Common myeloid progenitor, CD34-positive (primary cell): ENCODE results near the gene COL1A2.
A peak's percentile ranks its signal among the peaks of the same experiment; 100 is the strongest.

Source experiments
- CTCF ChIA-PET: fragments of 350-600 bp; sonication (Branson Sonifier 250); formaldehyde crosslinking; loops from one replicate; lab custom pipeline; 2021; ENCODE audit warnings: antibody characterized with exemption; lab: Charles Lee
- POLR2A ChIA-PET: fragments of 350-600 bp; sonication (Branson Sonifier 250); formaldehyde crosslinking; loops from one replicate; lab custom pipeline; 2021; ENCODE audit warnings: antibody characterized with exemption; lab: Charles Lee
- DNase-seq, 3 donors: peaks; one replicate each; pipeline versions ENCODE4 v3.0.0 to v3.0.0-alpha.2; 2013
- H3K27ac ChIP-seq, 2 experiments: 1 replicate in 1 of 2; 2 replicates in 1 of 2; pipeline ENCODE4 v1.7.0; 2013; ENCODE audit warnings: inconsistent platforms in 2 of 2, low read length in 2 of 2, mild to moderate bottlenecking in 2 of 2, low read depth in 1 of 2, moderate library complexity in 1 of 2; ENCODE audit not compliant: severe bottlenecking in 2 of 2, insufficient read depth in 1 of 2, poor library complexity in 1 of 2
- H3K27me3 ChIP-seq, 5 experiments: replicated peaks in 2 of 5; 1 replicate in 3 of 5; 2 replicates in 2 of 5; pipeline versions ENCODE4 v1.6.1 to v1.7.0; 2013; ENCODE audit warnings: low read length in 4 of 5, mild to moderate bottlenecking in 2 of 5, moderate library complexity in 2 of 5, inconsistent platforms in 1 of 5; ENCODE audit not compliant: insufficient read depth in 5 of 5, control insufficient read depth in 4 of 5
- H3K36me3 ChIP-seq, 4 experiments: 1 replicate in 2 of 4; 2 replicates in 2 of 4; pipeline versions ENCODE4 v1.6.1 to v1.7.0; 2013; ENCODE audit warnings: low read length in 3 of 4, control low read depth in 1 of 4, mild to moderate bottlenecking in 1 of 4; ENCODE audit not compliant: control insufficient read depth in 4 of 4, insufficient read depth in 4 of 4
- H3K4me1 ChIP-seq, 4 experiments: 1 replicate in 3 of 4; 2 replicates in 1 of 4; pipeline versions ENCODE4 v1.6.1 to v1.7.1; 2013; ENCODE audit warnings: low read length in 3 of 4, mild to moderate bottlenecking in 3 of 4, control low read depth in 1 of 4, inconsistent platforms in 1 of 4, moderate library complexity in 1 of 4; ENCODE audit not compliant: control insufficient read depth in 4 of 4, insufficient read depth in 4 of 4; ENCODE audit errors: control extremely low read depth in 1 of 4
- H3K4me3 ChIP-seq, 7 experiments: 1 replicate in 4 of 7; 2 replicates in 3 of 7; pipeline versions ENCODE4 v1.5.1 to v1.7.0; 2013; ENCODE audit warnings: mild to moderate bottlenecking in 7 of 7, low read length in 6 of 7, moderate library complexity in 6 of 7, inconsistent platforms in 2 of 7, low read depth in 2 of 7, control low read depth in 1 of 7; ENCODE audit not compliant: insufficient read depth in 4 of 7, control insufficient read depth in 1 of 7; ENCODE audit errors: extremely low read depth in 1 of 7
- H3K9me3 ChIP-seq, 5 experiments: 1 replicate in 4 of 5; 2 replicates in 1 of 5; pipeline versions ENCODE4 v1.6.1 to v1.7.1; 2013; ENCODE audit warnings: low read length in 4 of 5, mild to moderate bottlenecking in 2 of 5, inconsistent platforms in 1 of 5, low read depth in 1 of 5, moderate library complexity in 1 of 5; ENCODE audit not compliant: control insufficient read depth in 4 of 5, insufficient read depth in 2 of 5; ENCODE audit errors: control extremely low read depth in 1 of 5
- WGBS: methylation state at CpG from one replicate; pipeline ENCODE4 v1.1.5; 2013; ENCODE audit not compliant: insufficient coverage; 5-methylcytosine and 5-hydroxymethylcytosine counted together

Gene COL1A2

GRCh38 chr7:94367949-94368348, 26.7 kb upstream of the COL1A2 start:
- Histone ChIP-seq H3K4me1 (no peaks in the 10 kb centered on the region), H3K4me3 (no peak overlapping the region), H3K27me3 (no peaks in the 10 kb centered on the region), H3K9me3 (peaks cover 0 to 7% (median 0%) of the 10 kb centered on the region in 5 experiments), H3K27ac (no peak overlapping the region), H3K36me3 (no peaks in the 10 kb centered on the region)
- 92% methylated on average over 2 of the region's 2 CpGs for WGBS
- ChIA-PET POLR2A (no interaction called here), CTCF (no interaction called here)
- DNase-seq = no peak

GRCh38 chr7:94368371-94368791, 26.3 kb upstream of the COL1A2 start:
- WGBS = 64% methylated on average over 3 of the region's 5 CpGs
- DNase-seq = peak in 2 of 3 donors; percentile 71 to 83
- no peak overlapping the region for H3K27ac ChIP-seq
- H3K9me3 ChIP-seq = peaks cover 0 to 2% (median 0%) of the 10 kb centered on the region in 5 experiments
- no peaks in the 10 kb centered on the region for H3K27me3 ChIP-seq
- H3K36me3 ChIP-seq = no peaks in the 10 kb centered on the region
- no peaks in the 10 kb centered on the region for H3K4me1 ChIP-seq
- CTCF ChIA-PET = no interaction called here
- POLR2A ChIA-PET = no interaction called here
- no peak overlapping the region for H3K4me3 ChIP-seq

GRCh38 chr7:94374231-94374630, 20.5 kb upstream of the COL1A2 start:
- no CpG with 5 or more reads among the region's 2 CpGs for WGBS
- no peaks in the 10 kb centered on the region for H3K36me3 ChIP-seq
- no peaks in the 10 kb centered on the region for H3K9me3 ChIP-seq
- no peak overlapping the region for H3K4me3 ChIP-seq
- peaks cover 0 to 4% (median 0%) of the 10 kb centered on the region in 4 experiments for H3K4me1 ChIP-seq
- DNase-seq = no peak
- CTCF ChIA-PET = no interaction called here
- H3K27ac ChIP-seq = no peak overlapping the region
- POLR2A ChIA-PET = no interaction called here
- no peaks in the 10 kb centered on the region for H3K27me3 ChIP-seq

- Histone ChIP-seq H3K4me3 (no peak overlapping the region), H3K36me3 (no peaks in the 10 kb centered on the region), H3K27me3 (no peaks in the 10 kb centered on the region), H3K4me1 (peaks cover 0 to 4% (median 0%) of the 10 kb centered on the region in 4 experiments), H3K9me3 (no peaks in the 10 kb centered on the region), H3K27ac (no peak overlapping the region)
- WGBS = 92% methylated on average over 4 of the region's 5 CpGs
- DNase-seq = no peak
- CTCF ChIA-PET = no interaction called here
- POLR2A ChIA-PET = no interaction called here
These were observed 19.8 kb upstream of the COL1A2 start for GRCh38 chr7:94374721-94375566.

- WGBS = 100% methylated on average over 1 of the region's 2 CpGs
- Histone ChIP-seq H3K27ac (no peak overlapping the region), H3K9me3 (no peaks in the 10 kb centered on the region), H3K4me3 (no peak overlapping the region), H3K27me3 (no peaks in the 10 kb centered on the region), H3K4me1 (peaks cover 0 to 4% (median 0%) of the 10 kb centered on the region in 4 experiments), H3K36me3 (no peaks in the 10 kb centered on the region)
- ChIA-PET CTCF (no interaction called here), POLR2A (no interaction called here)
- peak in 2 of 3 donors; percentile 19 to 45 for DNase-seq
These were observed 19.0 kb upstream of the COL1A2 start for GRCh38 chr7:94375691-94376090.

- H3K4me3 ChIP-seq = no peak overlapping the region
- DNase-seq = no peak
- peaks cover 0 to 4% (median 0%) of the 10 kb centered on the region in 4 experiments for H3K4me1 ChIP-seq
- no peaks in the 10 kb centered on the region for H3K27me3 ChIP-seq
- H3K27ac ChIP-seq = no peak overlapping the region
- no peaks in the 10 kb centered on the region for H3K9me3 ChIP-seq
- 100% methylated on average over 1 of the region's 1 CpG for WGBS
- POLR2A ChIA-PET = no interaction called here
- no peaks in the 10 kb centered on the region for H3K36me3 ChIP-seq
- CTCF ChIA-PET = no interaction called here
These were observed 18.4 kb upstream of the COL1A2 start for GRCh38 chr7:94376281-94376680.

GRCh38 chr7:94378356-94378755, 16.3 kb upstream of the COL1A2 start:
- Histone ChIP-seq H3K4me1 (peaks cover 0 to 4% (median 0%) of the 10 kb centered on the region in 4 experiments), H3K9me3 (no peaks in the 10 kb centered on the region), H3K36me3 (no peaks in the 10 kb centered on the region), H3K27ac (no peak overlapping the region), H3K27me3 (no peaks in the 10 kb centered on the region), H3K4me3 (no peak overlapping the region)
- 56% methylated on average over 2 of the region's 3 CpGs for WGBS
- POLR2A ChIA-PET = no interaction called here
- CTCF ChIA-PET = no interaction called here
- DNase-seq = no peak
